ENCODE data around the gene PLCE1.

The PLCE1 gene

GRCh38 chr10:94014304-94014703, 20.6 kb downstream of the PLCE1 start:
- Histone ChIP-seq H3K9me3 (ENCODE audit: severe bottlenecking) (no peaks in the 10 kb centered on the region), H3K4me1 (ENCODE audit: insufficient read depth, poor library complexity, severe bottlenecking) (peaks cover 8% of the 10 kb centered on the region), H3K27ac (ENCODE audit: poor library complexity, severe bottlenecking) (no peak overlapping the region), H3K4me3 (ENCODE audit: severe bottlenecking) (no peak overlapping the region), H3K27me3 (ENCODE audit: insufficient read depth, poor library complexity, severe bottlenecking) (no peaks in the 10 kb centered on the region), H3K36me3 (ENCODE audit: low read depth) (no peaks in the 10 kb centered on the region)
- ATAC-seq (ENCODE audit: low read depth), result no peak
- TF ChIP-seq, protein P1, sequence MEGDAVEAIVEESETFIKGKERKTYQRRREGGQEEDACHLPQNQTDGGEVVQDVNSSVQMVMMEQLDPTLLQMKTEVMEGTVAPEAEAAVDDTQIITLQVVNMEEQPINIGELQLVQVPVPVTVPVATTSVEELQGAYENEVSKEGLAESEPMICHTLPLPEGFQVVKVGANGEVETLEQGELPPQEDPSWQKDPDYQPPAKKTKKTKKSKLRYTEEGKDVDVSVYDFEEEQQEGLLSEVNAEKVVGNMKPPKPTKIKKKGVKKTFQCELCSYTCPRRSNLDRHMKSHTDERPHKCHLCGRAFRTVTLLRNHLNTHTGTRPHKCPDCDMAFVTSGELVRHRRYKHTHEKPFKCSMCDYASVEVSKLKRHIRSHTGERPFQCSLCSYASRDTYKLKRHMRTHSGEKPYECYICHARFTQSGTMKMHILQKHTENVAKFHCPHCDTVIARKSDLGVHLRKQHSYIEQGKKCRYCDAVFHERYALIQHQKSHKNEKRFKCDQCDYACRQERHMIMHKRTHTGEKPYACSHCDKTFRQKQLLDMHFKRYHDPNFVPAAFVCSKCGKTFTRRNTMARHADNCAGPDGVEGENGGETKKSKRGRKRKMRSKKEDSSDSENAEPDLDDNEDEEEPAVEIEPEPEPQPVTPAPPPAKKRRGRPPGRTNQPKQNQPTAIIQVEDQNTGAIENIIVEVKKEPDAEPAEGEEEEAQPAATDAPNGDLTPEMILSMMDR (IDR thresholded peaks at IDR 0.05; ENCODE audit: poor library complexity, severe bottlenecking), result no peak
- DNase-seq (ENCODE audit: low spot score), result no peak

DNA sequence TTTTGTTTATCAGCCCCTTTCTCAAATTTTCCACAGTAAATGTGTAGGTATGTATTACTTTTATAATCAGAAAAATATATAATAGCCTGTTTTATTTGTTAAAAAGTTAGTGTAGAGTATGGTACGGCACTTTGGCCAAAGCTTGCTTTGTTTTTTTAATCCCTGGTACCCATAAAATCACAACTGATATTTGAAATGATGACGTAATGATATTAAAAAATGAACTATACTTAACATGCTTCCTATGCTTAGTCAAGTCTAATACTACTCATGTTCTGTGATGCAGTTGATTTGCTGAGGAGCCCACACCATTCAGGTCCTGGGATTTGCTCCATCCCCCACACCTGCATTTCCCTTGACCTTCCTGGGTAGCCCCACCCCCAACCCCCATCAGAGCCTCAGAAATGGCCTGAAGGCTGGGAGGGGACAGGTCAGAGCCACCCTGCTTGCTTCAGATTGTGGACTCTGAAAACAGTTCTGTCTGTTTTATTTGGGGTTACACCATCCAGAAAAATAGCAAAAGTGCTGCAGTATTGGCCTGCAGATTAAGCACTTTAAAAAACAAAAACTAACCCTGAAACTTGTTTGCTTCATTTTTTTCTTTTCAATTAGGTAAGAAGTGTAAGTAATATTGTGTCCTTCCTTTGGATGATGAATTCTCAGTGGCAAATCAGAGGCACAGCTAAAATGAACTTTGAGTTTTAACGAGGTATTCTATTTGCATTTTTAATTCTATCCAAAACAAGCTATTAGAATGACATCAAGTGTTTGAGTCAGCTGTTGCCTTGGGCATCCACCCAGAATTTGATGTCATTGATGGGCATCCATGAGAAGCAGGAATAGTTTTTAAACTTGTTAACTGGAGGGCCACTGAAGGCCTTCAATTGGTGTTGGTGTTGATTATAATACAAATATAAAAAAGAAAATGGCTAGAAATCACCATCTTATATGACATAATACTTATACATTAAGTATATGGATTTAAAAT, 23.3 kb downstream of the PLCE1 start:
- DNase-seq (ENCODE audit: low spot score) (no peak), ATAC-seq (ENCODE audit: low read depth) (no peak)
- Histone ChIP-seq H3K9me3 (ENCODE audit: severe bottlenecking) (no peaks in the 10 kb centered on the region), H3K4me1 (ENCODE audit: insufficient read depth, poor library complexity, severe bottlenecking) (peaks cover 8% of the 10 kb centered on the region), H3K27me3 (ENCODE audit: insufficient read depth, poor library complexity, severe bottlenecking) (no peaks in the 10 kb centered on the region), H3K4me3 (ENCODE audit: severe bottlenecking) (no peak overlapping the region), H3K36me3 (ENCODE audit: low read depth) (no peaks in the 10 kb centered on the region), H3K27ac (ENCODE audit: poor library complexity, severe bottlenecking) (no peak overlapping the region)
- TF ChIP-seq, protein P1 (IDR thresholded peaks at IDR 0.05; ENCODE audit: poor library complexity, severe bottlenecking), result no peak

DNA sequence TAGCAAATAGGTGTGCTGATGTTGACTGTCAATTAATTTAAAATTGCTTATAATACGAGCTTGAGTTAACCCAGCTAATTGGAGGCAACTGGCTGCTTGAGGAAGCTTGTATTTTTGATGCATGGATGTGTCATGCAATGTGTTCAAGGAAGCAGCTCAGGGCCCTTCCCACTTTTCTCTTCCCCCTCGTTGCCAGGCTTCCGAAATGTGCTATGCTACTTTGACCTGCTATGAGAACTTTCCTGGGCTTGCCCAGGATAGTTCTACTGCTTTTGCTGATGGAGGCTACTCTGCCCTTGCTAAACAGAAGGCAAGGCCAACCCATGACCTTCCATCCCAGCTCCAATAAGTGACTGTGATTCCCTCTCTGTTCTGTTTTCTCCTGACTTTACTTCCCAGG, 24.4 kb downstream of the PLCE1 start:
- TF ChIP-seq, protein P1 (IDR thresholded peaks at IDR 0.05; ENCODE audit: poor library complexity, severe bottlenecking), result no peak
- ATAC-seq (ENCODE audit: low read depth), result no peak

GRCh38 chr10:94023906-94024305, 30.2 kb downstream of the PLCE1 start:
- Histone ChIP-seq H3K4me3 (ENCODE audit: severe bottlenecking) (no peak overlapping the region), H3K27ac (ENCODE audit: poor library complexity, severe bottlenecking) (no peak overlapping the region), H3K4me1 (ENCODE audit: insufficient read depth, poor library complexity, severe bottlenecking) (no peaks in the 10 kb centered on the region), H3K27me3 (ENCODE audit: insufficient read depth, poor library complexity, severe bottlenecking) (no peaks in the 10 kb centered on the region), H3K36me3 (ENCODE audit: low read depth) (no peaks in the 10 kb centered on the region), H3K9me3 (ENCODE audit: severe bottlenecking) (no peaks in the 10 kb centered on the region)
- DNase-seq (ENCODE audit: low spot score), result no peak
- TF ChIP-seq, protein P1 (IDR thresholded peaks at IDR 0.05; ENCODE audit: poor library complexity, severe bottlenecking), result no peak
- no peak for ATAC-seq (ENCODE audit: low read depth)

More for the DNA sequence above, 24.4 kb downstream of the PLCE1 start:
- H3K36me3 ChIP-seq (ENCODE audit: low read depth), result no peaks in the 10 kb centered on the region
- H3K27ac ChIP-seq (ENCODE audit: poor library complexity, severe bottlenecking), result no peak overlapping the region
- DNase-seq (ENCODE audit: low spot score), result no peak
- H3K4me1 ChIP-seq (ENCODE audit: insufficient read depth, poor library complexity, severe bottlenecking), result peaks cover 8% of the 10 kb centered on the region
- no peaks in the 10 kb centered on the region for H3K9me3 ChIP-seq (ENCODE audit: severe bottlenecking)
- H3K4me3 ChIP-seq (ENCODE audit: severe bottlenecking), result no peak overlapping the region
- H3K27me3 ChIP-seq (ENCODE audit: insufficient read depth, poor library complexity, severe bottlenecking), result no peaks in the 10 kb centered on the region

- DNase-seq (ENCODE audit: low spot score), result no peak
- TF ChIP-seq, protein P1 (IDR thresholded peaks at IDR 0.05; ENCODE audit: poor library complexity, severe bottlenecking), result no peak
- no peak for ATAC-seq (ENCODE audit: low read depth)
- Histone ChIP-seq H3K4me3 (ENCODE audit: severe bottlenecking) (no peak overlapping the region), H3K27me3 (ENCODE audit: insufficient read depth, poor library complexity, severe bottlenecking) (no peaks in the 10 kb centered on the region), H3K4me1 (ENCODE audit: insufficient read depth, poor library complexity, severe bottlenecking) (no peaks in the 10 kb centered on the region), H3K9me3 (ENCODE audit: severe bottlenecking) (no peaks in the 10 kb centered on the region), H3K27ac (ENCODE audit: poor library complexity, severe bottlenecking) (no peak overlapping the region), H3K36me3 (ENCODE audit: low read depth) (no peaks in the 10 kb centered on the region)
Observed at GRCh38 chr10:94024407-94024806, 30.7 kb downstream of the PLCE1 start.
